Activated CD8-positive, alpha-beta T cell treated with anti-CD3 and anti-CD28 coated beads, Interleukin-2, amount 10 ng/mL, durations not matched to agents 7 days and 5 days (primary cell): Measurements from ENCODE around the gene SLC12A2. TPM values are rescaled to one million over a fixed set of nuclear protein-coding genes. Genes with fewer than 3 reads are reported as not detected.

Source experiments
- ATAC-seq: fragments of 150-1000 bp; cut with Tn5 transposase; one replicate; pipeline ENCODE4 v1.10.0; 2021; ENCODE audit warnings: moderate library complexity
- CTCF ChIA-PET: fragments of 350-600 bp; sonication (Branson Sonifier 250); formaldehyde crosslinking; loops from one replicate; lab custom pipeline; 2021; ENCODE audit warnings: antibody characterized with exemption; lab: Charles Lee
- POLR2A ChIA-PET: fragments of 350-600 bp; sonication (Branson Sonifier 250); formaldehyde crosslinking; loops from one replicate; lab custom pipeline; 2021; ENCODE audit warnings: antibody characterized with exemption; lab: Charles Lee
- DNase-seq: peaks from one replicate; pipeline ENCODE4 v3.0.0-alpha.2; 2020
- H3K27ac Mint-ChIP-seq: one replicate; pipeline ENCODE4 v1.8.0; 2021; ENCODE audit warnings: mild to moderate bottlenecking, mixed read lengths
- H3K27me3 Mint-ChIP-seq: one replicate; pipeline ENCODE4 v1.8.0; 2021; ENCODE audit warnings: low read depth, mixed read lengths
- H3K36me3 Mint-ChIP-seq: one replicate; pipeline ENCODE4 v1.8.0; 2021; ENCODE audit warnings: low read depth, mixed read lengths
- H3K4me1 Mint-ChIP-seq: one replicate; pipeline ENCODE4 v1.8.0; 2021; ENCODE audit warnings: low read depth, mixed read lengths
- H3K4me3 Mint-ChIP-seq: one replicate; pipeline ENCODE4 v1.8.0; 2021; ENCODE audit warnings: mild to moderate bottlenecking, mixed read lengths
- H3K9me3 Mint-ChIP-seq: one replicate; pipeline ENCODE4 v1.8.0; 2022; ENCODE audit warnings: mixed read lengths; ENCODE audit not compliant: insufficient read depth
- total RNA-seq, 2 experiments: library from RNA; stranded (reverse); gene quantifications; one replicate each; pipeline ENCODE4 v1.2.3, GENCODE V29; 2021

The SLC12A2 gene
- total RNA-seq, 2 experiments from 2014 or later = 13.4 to 17.0 TPM

GRCh38 chr5:128236334-128236733 lies 152.8 kb downstream of the SLC12A2 start:
- H3K27ac Mint-ChIP-seq = no peak overlapping the region

GRCh38 chr5:128237000-128237399 lies 153.4 kb downstream of the SLC12A2 start:
- H3K27ac Mint-ChIP-seq = no peak overlapping the region
- ATAC-seq = no peak
- H3K36me3 Mint-ChIP-seq = no peaks in the 10 kb centered on the region
- POLR2A ChIA-PET = no interaction called here
- no peak for DNase-seq
- CTCF ChIA-PET = no interaction called here
- H3K27me3 Mint-ChIP-seq = peaks cover 4% of the 10 kb centered on the region
- H3K4me1 Mint-ChIP-seq = no peaks in the 10 kb centered on the region
- H3K9me3 Mint-ChIP-seq = no peaks in the 10 kb centered on the region
- H3K4me3 Mint-ChIP-seq = no peak overlapping the region

More at GRCh38 chr5:128236334-128236733, 152.8 kb downstream of the SLC12A2 start:
- ATAC-seq (no peak), DNase-seq (no peak)
- no peak overlapping the region for H3K4me3 Mint-ChIP-seq
- H3K36me3 Mint-ChIP-seq = no peaks in the 10 kb centered on the region
- no peaks in the 10 kb centered on the region for H3K4me1 Mint-ChIP-seq
- H3K27me3 Mint-ChIP-seq = peaks cover 4% of the 10 kb centered on the region
- H3K9me3 Mint-ChIP-seq = no peaks in the 10 kb centered on the region
- CTCF ChIA-PET = no interaction called here
- POLR2A ChIA-PET = no interaction called here

DNA sequence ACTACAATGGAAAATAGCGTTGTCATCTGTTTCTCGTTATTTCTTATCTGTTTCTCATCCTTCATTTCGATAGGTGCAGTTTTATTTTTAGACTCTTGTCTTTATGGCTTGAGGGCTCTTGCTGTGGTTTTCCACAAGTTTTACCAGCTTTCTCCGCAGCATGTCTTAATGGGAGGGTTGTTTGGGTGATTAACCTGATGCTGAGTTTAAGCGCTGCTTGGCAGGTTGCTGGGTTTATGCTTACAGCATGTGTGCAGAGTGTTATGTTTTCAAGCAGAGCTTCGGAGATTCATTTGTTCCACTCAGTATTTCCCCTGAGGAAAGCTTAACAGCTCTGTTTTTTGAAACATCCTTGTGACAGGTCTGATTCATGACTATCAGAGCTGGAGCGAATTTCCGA lies 154.0 kb downstream of the SLC12A2 start:
- ChIA-PET POLR2A (no interaction called here), CTCF (no interaction called here)
- no peaks in the 10 kb centered on the region for H3K9me3 Mint-ChIP-seq
- H3K27me3 Mint-ChIP-seq = peaks cover 4% of the 10 kb centered on the region
- ATAC-seq (no peak), DNase-seq (no peak)
- H3K36me3 Mint-ChIP-seq = no peaks in the 10 kb centered on the region
- no peak overlapping the region for H3K4me3 Mint-ChIP-seq
- H3K4me1 Mint-ChIP-seq = no peaks in the 10 kb centered on the region
- H3K27ac Mint-ChIP-seq = no peak overlapping the region
